GM03348 (cell line): ENCODE data around the gene ARHGEF7.

Experiments
- DNase-seq: peaks from one replicate; pipeline ENCODE4 v3.0.0; 2012; ENCODE audit warnings: low spot score

The ARHGEF7 gene

DNA sequence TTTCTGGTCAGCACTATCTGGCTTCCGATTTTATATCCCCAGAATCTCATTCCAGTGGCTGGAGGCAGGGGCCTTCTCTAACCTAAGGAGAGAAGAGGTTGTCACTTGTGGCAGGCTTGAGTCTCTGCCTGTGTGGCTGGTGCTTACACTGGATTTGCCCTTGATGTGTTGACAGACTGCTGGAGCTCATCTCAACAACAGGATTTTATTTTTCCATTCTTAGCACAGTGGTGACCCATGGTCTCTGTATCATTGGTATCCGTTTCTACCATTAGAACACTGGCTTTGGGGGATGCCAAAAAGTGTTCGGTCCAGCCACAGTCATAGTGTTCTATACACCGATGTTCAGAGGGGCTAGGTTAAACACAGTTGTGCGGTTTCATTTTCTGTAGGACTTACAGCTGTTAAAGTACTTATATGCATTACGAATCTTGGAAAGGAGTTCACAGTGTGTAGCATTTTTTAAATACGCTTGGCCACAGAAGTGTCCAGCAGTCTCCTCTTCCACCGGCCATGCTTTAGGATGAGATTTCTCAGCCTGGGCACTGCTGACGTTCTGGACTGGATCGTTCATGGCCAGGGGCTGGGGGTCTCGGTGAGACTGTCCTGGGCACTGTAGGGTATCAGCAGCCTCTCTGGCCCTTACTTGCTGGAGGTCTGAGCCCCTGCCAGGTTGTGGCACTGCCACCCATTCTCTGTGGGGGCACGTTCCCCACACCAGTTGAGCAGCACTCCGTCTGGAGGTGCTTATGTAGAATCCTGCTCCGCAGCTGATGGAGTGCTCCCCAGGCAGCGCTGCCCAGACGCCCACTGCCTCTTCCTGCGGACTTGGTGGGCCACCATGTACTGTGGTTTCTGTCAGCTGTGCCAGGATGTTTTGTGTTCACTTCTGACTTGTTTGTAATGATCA is 163.9 kb downstream of the ARHGEF7 start:
- no peak for DNase-seq

GRCh38 chr13:111280226-111280625 is 165.1 kb downstream of the ARHGEF7 start:
- DNase-seq: no peak

DNA sequence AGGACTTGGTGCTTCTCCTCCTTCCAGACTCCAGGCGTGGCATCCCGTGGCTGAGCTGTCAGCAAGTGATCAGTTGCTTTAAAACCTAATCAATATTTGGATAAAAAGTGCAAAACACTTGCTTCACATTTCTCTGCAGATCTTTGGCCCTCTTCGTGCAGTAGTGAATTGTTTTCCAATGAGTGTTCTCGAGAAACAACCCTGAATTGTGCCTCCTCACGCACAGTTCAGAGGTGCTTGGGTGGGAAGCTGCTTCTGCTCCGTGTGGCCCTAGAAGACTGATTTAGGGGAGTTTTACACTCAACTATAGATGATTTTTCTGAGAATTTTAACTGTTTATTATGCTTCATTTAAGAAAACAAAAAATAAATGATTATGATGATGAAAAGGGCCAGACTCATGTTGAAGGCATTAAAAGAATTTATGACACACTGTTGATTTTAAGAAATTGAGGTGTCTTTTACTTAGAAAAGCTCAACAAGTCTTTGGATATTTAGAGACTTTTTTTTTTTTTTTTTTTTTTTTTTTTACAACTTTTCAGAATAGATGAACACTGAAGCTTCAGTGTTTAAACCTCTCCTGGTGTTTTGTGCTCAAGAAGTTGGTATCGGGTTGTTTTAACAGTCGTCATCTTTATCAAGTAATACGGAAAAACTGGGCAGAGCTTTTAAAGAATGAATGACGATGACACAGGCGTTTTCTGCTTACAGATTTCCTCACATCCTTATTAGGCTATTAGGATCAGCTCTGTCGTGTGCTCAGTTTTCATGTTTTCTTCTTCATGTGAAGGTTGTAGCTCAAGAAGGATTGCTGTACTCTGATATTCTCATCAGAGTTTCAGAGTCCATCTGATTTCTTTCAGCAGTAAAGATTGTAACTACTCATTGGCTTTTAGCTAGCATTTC is 165.8 kb downstream of the ARHGEF7 start:
- DNase-seq: no peak

- peak; percentile 34 for DNase-seq
Measured at GRCh38 chr13:111281751-111282311, 166.7 kb downstream of the ARHGEF7 start.

- no peak for DNase-seq
Measured at GRCh38 chr13:111282425-111282824, 167.3 kb downstream of the ARHGEF7 start.

DNA sequence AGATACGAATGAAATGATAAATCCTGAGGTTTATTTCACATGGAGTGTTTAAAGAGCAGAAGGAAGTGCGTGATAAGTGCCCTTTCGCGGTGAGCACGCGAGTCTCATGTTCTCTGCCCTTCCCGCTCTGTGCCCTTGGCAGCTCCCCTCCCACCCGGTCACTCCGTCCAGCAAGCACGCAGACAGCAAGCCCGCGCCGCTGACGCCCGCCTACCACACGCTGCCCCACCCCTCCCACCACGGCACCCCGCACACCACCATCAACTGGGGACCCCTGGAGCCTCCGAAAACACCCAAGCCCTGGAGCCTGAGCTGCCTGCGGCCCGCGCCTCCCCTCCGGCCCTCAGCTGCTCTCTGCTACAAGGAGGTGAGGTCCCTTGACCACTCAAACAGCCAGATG is 167.9 kb downstream of the ARHGEF7 start:
- no peak for DNase-seq

DNA sequence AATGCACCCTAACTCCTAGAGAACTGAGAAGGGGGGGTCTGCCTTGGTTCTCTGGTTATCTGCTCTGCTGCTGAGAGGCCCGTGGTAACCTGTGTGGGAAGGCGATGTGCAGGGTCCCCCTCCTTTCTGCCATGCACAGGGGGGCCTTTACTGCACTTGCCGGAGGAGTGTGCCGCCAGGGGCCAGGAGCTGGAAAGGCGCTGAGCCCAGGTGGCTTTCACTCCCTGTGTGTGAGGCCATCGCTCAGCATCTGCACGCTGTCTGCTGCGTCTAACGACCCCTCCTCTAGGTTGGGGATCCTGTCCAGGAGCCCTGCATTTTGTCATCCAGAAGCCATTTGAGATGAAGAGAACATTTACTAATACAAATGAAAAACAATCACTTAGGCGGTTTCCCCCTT is 168.3 kb downstream of the ARHGEF7 start:
- no peak for DNase-seq

- DNase-seq: no peak
Measured at GRCh38 chr13:111283991-111284390, 168.9 kb downstream of the ARHGEF7 start.

DNA sequence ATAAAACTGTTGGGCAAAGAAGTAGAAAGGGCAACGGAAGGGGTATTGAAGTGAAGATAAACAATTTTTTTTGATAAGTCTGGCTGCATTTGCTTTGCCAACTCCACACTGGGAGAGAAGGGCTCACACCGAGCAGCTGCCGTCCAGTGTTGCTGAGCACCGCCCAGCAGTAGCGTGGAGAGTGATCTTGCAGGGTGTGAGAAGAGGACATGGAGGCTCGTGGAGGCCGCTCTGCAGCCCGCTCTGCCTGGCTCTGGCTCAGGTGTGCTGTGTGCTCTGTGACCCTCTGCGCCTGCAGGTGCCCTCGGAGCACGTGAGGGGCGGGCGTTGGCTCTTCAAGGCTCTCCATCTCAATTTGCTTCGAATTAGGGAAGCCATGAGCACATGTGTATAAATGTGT is 169.5 kb downstream of the ARHGEF7 start:
- no peak for DNase-seq

DNA sequence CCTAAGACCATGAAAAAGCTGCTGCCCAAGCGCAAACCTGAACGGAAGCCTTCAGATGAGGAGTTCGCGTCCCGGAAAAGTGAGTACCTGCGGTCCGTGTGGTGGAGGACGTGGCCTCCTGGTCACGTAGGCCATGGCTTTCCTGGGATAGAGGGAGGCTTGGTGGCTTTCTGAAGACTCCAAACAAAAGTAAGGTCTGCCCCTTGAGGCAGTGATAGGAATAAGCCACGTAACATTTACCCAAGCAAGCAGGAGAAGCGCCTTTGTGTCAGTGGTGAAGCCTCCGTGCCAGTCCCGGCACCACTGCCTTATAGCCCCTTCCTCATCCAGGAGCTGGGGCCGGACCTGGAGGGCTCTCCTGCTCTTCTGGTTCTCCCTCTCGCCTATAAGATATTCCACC is 171.1 kb downstream of the ARHGEF7 start:
- no peak for DNase-seq

- no peak for DNase-seq
Measured at GRCh38 chr13:111286749-111287148, 171.6 kb downstream of the ARHGEF7 start.

GRCh38 chr13:111287201-111287600 is 172.1 kb downstream of the ARHGEF7 start:
- no peak for DNase-seq

GRCh38 chr13:111288276-111288675 is 173.2 kb downstream of the ARHGEF7 start:
- no peak for DNase-seq

DNA sequence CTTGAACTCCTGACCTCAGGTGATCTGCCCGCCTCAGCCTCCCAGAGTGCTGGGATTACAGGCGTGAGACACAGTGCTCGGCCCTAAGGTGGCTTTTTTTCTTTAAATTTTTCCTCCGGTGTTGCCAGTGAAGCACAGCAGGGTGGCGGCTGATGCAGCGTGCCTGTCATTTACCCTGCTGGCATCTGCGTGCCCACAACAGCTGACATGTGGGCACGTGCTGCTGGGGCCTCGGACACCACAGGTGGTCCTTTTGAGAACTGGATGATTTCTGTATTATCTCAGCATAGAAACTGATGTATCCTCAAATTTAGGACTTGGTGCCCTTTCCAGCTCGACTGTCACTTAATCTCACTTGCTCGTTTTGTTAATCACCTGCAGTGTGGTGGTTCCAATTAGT is 174.1 kb downstream of the ARHGEF7 start:
- DNase-seq: no peak

DNA sequence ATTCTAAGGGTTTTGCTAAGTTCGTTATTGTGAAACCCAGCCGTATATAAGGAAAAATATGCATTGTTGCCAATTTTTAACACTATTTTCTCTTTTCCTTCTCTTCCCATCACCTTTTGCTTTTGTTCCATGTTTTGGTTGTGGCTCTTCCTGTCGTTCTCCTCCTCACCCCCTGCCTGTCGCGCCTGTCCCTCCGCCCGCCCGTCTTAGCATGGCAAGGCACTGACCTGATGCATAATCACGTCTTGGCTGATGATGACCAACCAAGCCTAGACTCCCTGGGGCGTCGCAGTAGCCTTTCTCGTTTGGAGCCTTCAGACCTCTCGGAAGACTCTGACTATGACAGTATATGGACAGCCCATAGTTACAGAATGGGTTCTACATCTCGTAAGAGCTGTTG is 176.8 kb downstream of the ARHGEF7 start:
- no peak for DNase-seq

GRCh38 chr13:111292710-111293485 is 177.8 kb downstream of the ARHGEF7 start:
- no peak for DNase-seq

DNA sequence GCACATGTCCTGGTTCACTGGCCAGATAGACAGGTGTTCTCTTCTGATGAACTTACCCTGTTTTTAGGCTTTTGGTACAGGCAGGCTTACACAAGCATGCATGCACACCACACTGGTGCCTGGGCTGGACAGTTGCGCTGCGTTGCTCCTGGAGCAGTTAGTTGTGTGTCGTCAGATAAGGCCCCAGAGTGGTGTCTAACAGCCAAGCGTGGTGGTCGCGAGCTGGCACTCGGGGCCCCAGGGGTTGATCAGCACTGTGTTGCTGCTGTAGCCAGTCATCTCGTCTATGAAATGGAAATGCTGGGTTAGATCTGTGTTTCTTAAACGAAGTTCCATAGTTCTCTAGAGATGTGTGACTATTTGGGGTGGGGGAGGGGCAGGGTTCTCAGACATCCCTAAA is 180.8 kb downstream of the ARHGEF7 start:
- DNase-seq: no peak

DNA sequence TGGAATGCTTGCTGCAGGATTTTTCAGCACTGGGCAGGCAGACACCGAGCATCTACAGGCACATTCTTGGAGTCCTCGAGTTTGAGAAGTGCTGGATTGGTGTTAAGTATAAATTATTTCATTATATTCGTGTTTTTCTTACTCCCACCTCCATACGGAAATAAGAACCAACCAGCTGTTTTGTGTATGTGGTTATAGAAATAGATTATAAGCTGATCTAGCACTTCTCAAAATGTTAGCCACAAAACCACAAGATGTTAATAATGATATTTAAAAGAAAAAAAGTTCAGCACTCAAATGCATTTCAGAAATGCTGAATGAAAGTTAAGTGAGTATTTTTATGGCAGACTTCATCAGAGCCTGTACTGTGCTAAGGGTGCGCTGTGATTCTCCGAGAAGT is 181.3 kb downstream of the ARHGEF7 start:
- DNase-seq: no peak

GRCh38 chr13:111298214-111298975 is 183.3 kb downstream of the ARHGEF7 start:
- no peak for DNase-seq

GRCh38 chr13:111302045-111302726 is 187.1 kb downstream of the ARHGEF7 start:
- DNase-seq: no peak

DNA sequence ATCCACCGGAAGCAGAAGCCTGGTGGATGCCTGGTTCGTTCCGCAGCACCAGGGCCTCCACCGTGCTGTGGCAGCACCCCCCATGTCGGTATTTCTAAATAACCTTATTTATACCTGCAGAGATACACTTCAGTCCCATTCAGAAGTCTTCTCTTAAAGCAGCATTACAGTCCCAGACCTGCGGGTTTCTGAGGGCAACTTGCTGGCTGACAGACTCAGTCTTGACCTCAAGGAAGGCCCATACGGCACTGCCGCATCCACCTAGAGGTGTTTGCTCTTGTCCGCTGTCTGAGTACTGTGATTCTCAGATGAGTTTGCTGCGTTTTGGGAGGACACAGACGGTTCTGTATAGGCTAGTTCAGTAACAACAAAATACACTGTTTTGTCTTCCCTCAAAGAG is 188.4 kb downstream of the ARHGEF7 start:
- no peak for DNase-seq
